H4 (cell line): ENCODE data around the gene LEMD1. TPM values are rescaled to one million over a fixed set of nuclear protein-coding genes. Genes with fewer than 3 reads are reported as not detected.

Experiments
- DNase-seq: peaks from one replicate; pipeline ENCODE4 v3.0.0-alpha.2; 2015; ENCODE audit warnings: low spot score
- total RNA-seq: library from RNA; depleted of rRNA; stranded (reverse); fragments of >200 nt; shearing (Covaris generic); gene quantifications from 2 replicates; pipeline ENCODE4 v1.2.3, GENCODE V29; 2014; rRNA removed

The LEMD1 gene
- total RNA-seq, 1 experiment from 2014 or later, result 1.5 TPM

GRCh38 chr1:205332015-205332791 lies 89.7 kb downstream of the LEMD1 start:
- DNase-seq, result no peak

Other genes with a start within 250 kb of the LEMD1 start
- 5.1 and 5.8 TPM in 2 replicates for gene DSTYK, start 210.4 kb downstream of the LEMD1 start, total RNA-seq
- 0.74 and 2.1 TPM in 2 replicates for gene TMCC2, start 194.1 kb downstream of the LEMD1 start, total RNA-seq
- gene NUAK2, start 100.3 kb downstream of the LEMD1 start, total RNA-seq, result 0.92 and 1.0 TPM in 2 replicates
- gene KLHDC8A, start 65.1 kb downstream of the LEMD1 start, total RNA-seq, result not detected in 2 replicates
- 0.66 and 0.89 TPM in 2 replicates for gene BLACAT1, start 34.0 kb upstream of the LEMD1 start, total RNA-seq
- gene CDK18, start 82.6 kb upstream of the LEMD1 start, total RNA-seq, result 0.72 and 4.4 TPM in 2 replicates
- gene ELK4, start 210.0 kb upstream of the LEMD1 start, total RNA-seq, result 8.6 and 12.8 TPM in 2 replicates